K562 (cell line): ENCODE measurements around the gene CHI3L1. TPM values are rescaled to one million over a fixed set of nuclear protein-coding genes. Genes with fewer than 3 reads are reported as not detected.

Experiments
- ATAC-seq: fragments of 200-7000 bp; cut with Tn5 transposase; 3 replicates; pipeline ENCODE4 v1.9.1; 2020; ENCODE audit warnings: moderate library complexity
- BruUV-seq: library from RNA; stranded (reverse); fragments of 400-500 nt; replicated peaks from 2 replicates; lab custom pipeline; 2021; lab: Mats Ljungman, UMichigan
- CTCF ChIA-PET: fragments of 300-600 bp; formaldehyde crosslinking; extraction: SDS; loops from one replicate; lab custom pipeline; 2021; ENCODE audit warnings: low intra/inter-chr PET ratio; lab: Yijun Ruan, JAX
- POLR2A ChIA-PET: fragments of 300-600, 350-650 bp; sonication (Branson Sonifier 250); formaldehyde crosslinking; extraction: SDS; loops from one replicate; lab custom pipeline; 2021; ENCODE audit warnings: antibody characterized with exemption, inconsistent platforms; lab: Yijun Ruan, JAX
- DNase-seq, 4 experiments: peaks; one replicate each; pipeline versions ENCODE4 v3.0.0 to v3.0.0-alpha.2; 2011 to 2018; ENCODE audit warnings: low spot score in 3 of 4, mixed read lengths in 3 of 4; ENCODE audit errors: extremely low read depth in 1 of 4
- FAIRE-seq: peaks from 2 replicates; lab custom pipeline; 2011; peaks lifted over from hg19 to GRCh38; lab: Jason Lieb, UNC
- H2AFZ ChIP-seq: 2 replicates; pipeline ENCODE4 v1.6.0; 2011; ENCODE audit warnings: low read depth, low read length, control low read depth, inconsistent platforms
- H3K27ac ChIP-seq: fragments of 200-600 bp; 3 replicates; pipeline ENCODE4 v1.8.0; 2011; ENCODE audit warnings: low read depth, mild to moderate bottlenecking, control low read depth, inconsistent platforms, low read length, moderate library complexity, mixed read lengths; ENCODE audit errors: extremely low read depth
- H3K27me3 ChIP-seq, 2 experiments: fragments of 300-600 bp in 1 of 2; 2 replicates in 1 of 2; 3 replicates in 1 of 2; pipeline versions ENCODE4 v1.6.0 to v1.8.0; 2011; ENCODE audit warnings: inconsistent platforms in 2 of 2, low read length in 2 of 2, mild to moderate bottlenecking in 1 of 2, mixed read lengths in 1 of 2, moderate library complexity in 1 of 2; ENCODE audit not compliant: control insufficient read depth in 2 of 2, insufficient read depth in 2 of 2
- H3K36me3 ChIP-seq: fragments of 300-600 bp; 3 replicates; pipeline ENCODE4 v1.8.0; 2011; ENCODE audit warnings: mild to moderate bottlenecking, low read length, inconsistent platforms; ENCODE audit not compliant: control insufficient read depth, insufficient read depth
- H3K4me1 ChIP-seq, 2 experiments: fragments of 200-600 bp in 1 of 2; replicated peaks in 1 of 2; 2 replicates in 1 of 2; 3 replicates in 1 of 2; pipeline versions ENCODE4 v1.5.1 to v1.8.0; 2011; ENCODE audit warnings: inconsistent platforms in 2 of 2, low read length in 2 of 2, mild to moderate bottlenecking in 1 of 2, mixed read lengths in 1 of 2, moderate library complexity in 1 of 2; ENCODE audit not compliant: control insufficient read depth in 2 of 2, insufficient read depth in 2 of 2
- H3K4me2 ChIP-seq: 2 replicates; pipeline ENCODE4 v1.6.1; 2011; ENCODE audit warnings: low read length, control low read depth, inconsistent platforms, mixed read lengths; ENCODE audit not compliant: insufficient read depth
- H3K4me3 ChIP-seq: fragments of 200-600 bp; sonication (generic), shearing (Covaris generic); 2 replicates; pipeline ENCODE4 v1.5.1; 2016; ENCODE audit warnings: control low read depth, inconsistent platforms
- H3K79me2 ChIP-seq: fragments of 200-600 bp; 3 replicates; pipeline ENCODE4 v1.8.0; 2011; ENCODE audit warnings: low read length, inconsistent platforms; ENCODE audit not compliant: control insufficient read depth, insufficient read depth
- H3K9ac ChIP-seq, 2 experiments: 2 replicates each; pipeline versions ENCODE4 v1.6.0 to v1.6.1; 2011; ENCODE audit warnings: low read depth in 2 of 2, low read length in 2 of 2, control low read depth in 1 of 2, inconsistent platforms in 1 of 2, mild to moderate bottlenecking in 1 of 2, mixed read lengths in 1 of 2; ENCODE audit not compliant: insufficient read depth in 1 of 2
- H3K9me1 ChIP-seq: one replicate; pipeline ENCODE4 v1.6.0; 2011; ENCODE audit warnings: inconsistent platforms, mild to moderate bottlenecking, low read length, moderate library complexity; ENCODE audit not compliant: control insufficient read depth, insufficient read depth
- H3K9me3 ChIP-seq: replicated peaks from 2 replicates; pipeline ENCODE4 v1.5.1; 2011; ENCODE audit warnings: low read depth, low read length, inconsistent platforms; ENCODE audit not compliant: control insufficient read depth, insufficient read depth
- H4K20me1 ChIP-seq: replicated peaks from 2 replicates; pipeline ENCODE4 v1.6.1; 2011; ENCODE audit warnings: low read length, inconsistent platforms, mixed read lengths; ENCODE audit not compliant: control insufficient read depth, insufficient read depth
- CBX1 ChIP-seq: sonication (generic); IDR thresholded peaks from 2 replicates; pipeline ENCODE4 v1.6.1; 2016; ENCODE audit warnings: antibody characterized with exemption, low read depth, mild to moderate bottlenecking
- FOSL1 ChIP-seq: fragments of 200-800 bp; sonication (Bioruptor generic); conservative IDR thresholded peaks from 2 replicates; pipeline ENCODE4 v1.6.1; 2016; ENCODE audit warnings: missing genetic modification characterization, missing compliant biosample characterization
- GTF2F1 ChIP-seq: IDR thresholded peaks from 2 replicates; pipeline ENCODE4 v1.6.1; 2011; ENCODE audit warnings: low read depth, low read length, improper control_type of control experiment
- MTF1 ChIP-seq: fragments of 250-450 bp; sonication (Bioruptor Pico); IDR thresholded peaks from 2 replicates; pipeline ENCODE4 v1.9.0; 2021; ENCODE audit warnings: moderate library complexity, mild to moderate bottlenecking, inconsistent platforms, borderline replicate concordance
- MYNN ChIP-seq, 2 experiments: sonication (generic); formaldehyde crosslinking in 1 of 2; IDR thresholded peaks; 2 replicates each; pipeline versions ENCODE4 v1.5.0 to v1.6.1; 2016 to 2020; ENCODE audit warnings: antibody characterized with exemption in 1 of 2, missing genetic modification reagents in 1 of 2
- NFIC ChIP-seq: fragments of 450-650 bp; IDR thresholded peaks from 2 replicates; pipeline ENCODE4 v1.6.1; 2017; ENCODE audit warnings: mild to moderate bottlenecking, inconsistent platforms
- PHF20 ChIP-seq: fragments of 450-650 bp; IDR thresholded peaks from 2 replicates; pipeline ENCODE4 v1.6.1; 2018; ENCODE audit not compliant: partially characterized antibody
- SAFB ChIP-seq: fragments of 200-400 bp; formaldehyde crosslinking; IDR thresholded peaks from 2 replicates; pipeline ENCODE4 v1.6.1; 2017; ENCODE audit warnings: low read depth, low read length, borderline replicate concordance
- SMAD1 ChIP-seq: fragments of 150-350 bp; IDR thresholded peaks from 2 replicates; pipeline ENCODE4 v1.6.1; 2014; ENCODE audit warnings: low read length, low read depth; ENCODE audit not compliant: partially characterized antibody
- SMAD3 ChIP-seq: fragments of 450-650 bp; formaldehyde crosslinking; conservative IDR thresholded peaks from 2 replicates; pipeline ENCODE4 v1.4.0; 2020; ENCODE audit warnings: mild to moderate bottlenecking
- SRSF7 ChIP-seq: fragments of 200-400 bp; formaldehyde crosslinking; optimal IDR thresholded peaks from 2 replicates; pipeline ENCODE3; 2017; ENCODE audit warnings: mild to moderate bottlenecking, low read depth, low read length
- TBP ChIP-seq: optimal IDR thresholded peaks from 2 replicates; pipeline ENCODE3; 2011; ENCODE audit warnings: low read depth, low read length, improper control_type of control experiment
- ZBTB9 ChIP-seq: fragments of 450-650 bp; formaldehyde crosslinking; IDR thresholded peaks from 2 replicates; pipeline ENCODE4 v1.4.0; 2020; ENCODE audit warnings: mild to moderate bottlenecking, moderate library complexity
- ZNF121 ChIP-seq: sonication (generic); formaldehyde crosslinking; conservative IDR thresholded peaks from 2 replicates; pipeline ENCODE4 v1.8.0; 2022; ENCODE audit warnings: missing genetic modification reagents
- ZNF124 ChIP-seq: sonication (generic); formaldehyde crosslinking; IDR thresholded peaks from 2 replicates; pipeline ENCODE4 v1.8.1; 2022; ENCODE audit warnings: missing genetic modification reagents
- ZNF263 ChIP-seq: sonication (generic); formaldehyde crosslinking; IDR thresholded peaks from 2 replicates; pipeline ENCODE4 v1.8.0; 2022; ENCODE audit warnings: mild to moderate bottlenecking, missing genetic modification reagents, borderline replicate concordance
- ZNF324 ChIP-seq: fragments of 250-450 bp; sonication (Bioruptor Pico); IDR thresholded peaks from 2 replicates; pipeline ENCODE4 v1.4.0; 2020; ENCODE audit warnings: mild to moderate bottlenecking
- ZNF384 ChIP-seq: IDR thresholded peaks from 2 replicates; pipeline ENCODE4 v1.6.1; 2012; ENCODE audit warnings: low read depth, low read length, improper control_type of control experiment
- ZNF395 ChIP-seq: fragments of 200-800 bp; sonication (Bioruptor generic); IDR thresholded peaks from 2 replicates; pipeline ENCODE4 v1.6.1; 2017; ENCODE audit warnings: missing genetic modification characterization, missing compliant biosample characterization
- ZNF780A ChIP-seq: fragments of 250-450 bp; sonication (Bioruptor Pico); IDR thresholded peaks from 2 replicates; pipeline ENCODE4 v1.5.0; 2021; ENCODE audit warnings: mild to moderate bottlenecking
- WGBS: fragments of 100-300 bp; shearing (Covaris generic); methylation state at CpG from one replicate; pipeline ENCODE4 v1.1.6; 2016; ENCODE audit warnings: low coverage, mixed read lengths; ENCODE audit not compliant: insufficient coverage; ENCODE audit errors: missing lambda C conversion rate; 5-methylcytosine and 5-hydroxymethylcytosine counted together
- in situ Hi-C: fragments of 300-500 bp; cut with MboI; formaldehyde crosslinking; loops from 4 replicates; pipeline ENCODE4 v1.15.0; 2018; ENCODE audit warnings: inconsistent platforms, mixed read lengths
- intact Hi-C: fragments of 100-400 bp; cut with micrococcal nuclease; formaldehyde crosslinking; loops from 2 replicates; pipeline ENCODE4 v1.14.2; 2022
- polyA plus RNA-seq, 8 experiments: library from polyadenylated mRNA; depleted of rRNA in 4 of 8; stranded (reverse) in 5 of 8; unstranded in 3 of 8; fragments of >200 nt; fragmentation: Nextera tagmentation in 2 of 8; fragmentation: Illumina TruSeq in 1 of 8; extraction: Ambion mirVana in 2 of 8; extraction: Trizol in 1 of 8; gene quantifications; 2 replicates each; pipeline versions ENCODE4 v1.2.1 to v1.2.3, GENCODE V29; 2011 to 2014; ENCODE audit warnings: inconsistent platforms in 1 of 8, missing spikeins in 1 of 8
- total RNA-seq, 7 experiments: library from RNA; depleted of rRNA in 6 of 7; stranded (reverse); fragments of >200 nt in 6 of 7; fragmentation: Illumina TruSeq in 2 of 7; extraction: Trizol in 2 of 7; gene quantifications; 2 replicates each; pipeline versions ENCODE4 v1.2.1 to v1.2.3, GENCODE V29; 2011 to 2021; ENCODE audit warnings: low replicate concordance in 1 of 7

The CHI3L1 gene
- total and polyA plus RNA-seq, 9 of the 15 experiments (the other 6 are each of a cell fraction or from before 2014, with no cell fraction given), result not detected

- Histone ChIP-seq H3K9me1 (no peaks in the 10 kb centered on the region), H4K20me1 (peaks cover 15% of the 10 kb centered on the region), H3K9me3 (no peaks in the 10 kb centered on the region), H3K79me2 (no peaks in the 10 kb centered on the region), H3K4me1 (no peaks in the 10 kb centered on the region; a peak in 2 of 5 replicates), H3K4me2 (peak overlapping the region; percentile 21; the same call in 1 of the 2 replicates), H3K9ac (peak overlapping the region in 1 of 2 experiments; percentile 50; a peak in 1 of 4 replicates), H3K27ac (no peak overlapping the region), H3K36me3 (no peaks in the 10 kb centered on the region), H3K27me3 (peaks cover 36 to 85% of the 10 kb centered on the region in 2 experiments), H2AFZ (no peak overlapping the region), H3K4me3 (no peak overlapping the region)
- intact Hi-C loops (no loop called here), in situ Hi-C loops (no loop called here)
- ATAC-seq, result peak; percentile 33
- no peak for DNase-seq
- ChIA-PET CTCF (no interaction called here), POLR2A (interaction anchor here (0.6 to 0.8 kb wide), 3 partner anchors 9 to 129 kb away, joined by 3 to 4 read pairs (median 3); no protein-coding TSS in a partner anchor)
- WGBS, result 0% methylated on average over 8 of the region's 9 CpGs
- no peak for FAIRE-seq
- no TSS peak for BruUV-seq
- TF ChIP-seq CBX1 (no peak), ZNF780A (CRISPR knock-in tag) (no peak), FOSL1 (tag) (no peak), ZNF384 (no peak), GTF2F1 (no peak), MTF1 (CRISPR knock-in tag) (no peak), TBP (no peak), ZNF263 (CRISPR knock-in tag) (no peak), SMAD3 (no peak), MYNN (IDR thresholded peaks at IDR 0.05) (no peak), MYNN (CRISPR knock-in tag; IDR thresholded peaks at IDR 0.05) (no peak), PHF20 (no peak), ZNF121 (CRISPR knock-in tag) (no peak), ZNF124 (no peak), ZBTB9 (CRISPR knock-in tag) (0 out of 2 replicates have a peak, but pooled peaks have one; percentile 29), SMAD1 (no peak), ZNF324 (CRISPR knock-in tag) (no peak), SAFB (no peak), NFIC (no peak), SRSF7 (no peak), ZNF395 (no peak)
Measured at GRCh38 chr1:203150511-203151297, 35.8 kb downstream of the CHI3L1 start.
